Neural progenitor cell (in vitro differentiated cells): ENCODE measurements around the gene CACHD1. TPM values are rescaled to one million over a fixed set of nuclear protein-coding genes. Genes with fewer than 3 reads are reported as not detected.

Source experiments
- DNase-seq: peaks from one replicate; pipeline ENCODE4 v3.0.0-alpha.2; 2016; ENCODE audit warnings: low spot score
- H2AFZ ChIP-seq: fragments of 200-600 bp; sonication (generic); replicated peaks from 2 replicates; pipeline ENCODE4 v1.6.1; 2016; ENCODE audit warnings: antibody characterized with exemption
- H3F3A ChIP-seq: fragments of 200-600 bp; sonication (generic); 2 replicates; pipeline ENCODE4 v1.6.1; 2016; ENCODE audit warnings: antibody characterized with exemption, low read depth
- H3K27ac ChIP-seq: fragments of 200-600 bp; sonication (generic); 2 replicates; pipeline ENCODE4 v1.5.1; 2016; ENCODE audit warnings: mild to moderate bottlenecking
- H3K27me3 ChIP-seq: fragments of 200-600 bp; sonication (generic); 2 replicates; pipeline ENCODE4 v1.6.1; 2016; ENCODE audit warnings: mild to moderate bottlenecking, moderate library complexity
- H3K36me3 ChIP-seq: fragments of 200-600 bp; sonication (generic); 2 replicates; pipeline ENCODE4 v1.5.1; 2016
- H3K4me1 ChIP-seq: fragments of 200-600 bp; sonication (generic); 2 replicates; pipeline ENCODE4 v1.6.1; 2016; ENCODE audit warnings: mixed run types
- H3K4me2 ChIP-seq: fragments of 200-600 bp; sonication (generic); 2 replicates; pipeline ENCODE4 v1.6.1; 2016
- H3K4me3 ChIP-seq: fragments of 200-600 bp; sonication (generic); 2 replicates; pipeline ENCODE4 v1.5.1; 2016
- H3K79me2 ChIP-seq: fragments of 200-600 bp; sonication (generic); 2 replicates; pipeline ENCODE4 v1.6.1; 2016; ENCODE audit warnings: low read depth
- H3K9ac ChIP-seq: fragments of 200-600 bp; sonication (generic); 2 replicates; pipeline ENCODE4 v1.6.1; 2016
- H3K9me3 ChIP-seq: fragments of 200-600 bp; sonication (generic); 2 replicates; pipeline ENCODE4 v1.5.1; 2016; ENCODE audit warnings: low read depth
- H4K20me1 ChIP-seq: fragments of 200-600 bp; sonication (generic); 2 replicates; pipeline ENCODE4 v1.6.1; 2016; ENCODE audit warnings: low read depth
- H3K27ac Mint-ChIP-seq: 3 replicates; pipeline ENCODE4 v1.8.0; 2021; ENCODE audit warnings: mixed read lengths
- H3K27me3 Mint-ChIP-seq: 2 replicates; pipeline ENCODE4 v1.8.0; 2022; ENCODE audit warnings: low read depth, mild to moderate bottlenecking, inconsistent platforms, moderate library complexity, mixed read lengths; ENCODE audit not compliant: insufficient read depth
- H3K36me3 Mint-ChIP-seq: 3 replicates; pipeline ENCODE4 v1.8.0; 2021; ENCODE audit warnings: mixed read lengths
- H3K4me1 Mint-ChIP-seq: 3 replicates; pipeline ENCODE4 v1.8.0; 2021; ENCODE audit warnings: mixed read lengths
- H3K4me3 Mint-ChIP-seq: 3 replicates; pipeline ENCODE4 v1.8.0; 2021; ENCODE audit warnings: mild to moderate bottlenecking, moderate library complexity, mixed read lengths
- H3K9me3 Mint-ChIP-seq: 3 replicates; pipeline ENCODE4 v1.8.0; 2020; ENCODE audit warnings: mixed read lengths
- EZH2 ChIP-seq: fragments of 200-600 bp; sonication (generic); IDR thresholded peaks from 2 replicates; pipeline ENCODE4 v1.6.1; 2017; ENCODE audit warnings: antibody characterized with exemption, mild to moderate bottlenecking, moderate library complexity
- EZH2phosphoT487 ChIP-seq: fragments of 200-600 bp; sonication (generic); IDR thresholded peaks from 2 replicates; pipeline ENCODE4 v1.6.1; 2017; ENCODE audit warnings: antibody characterized with exemption
- total RNA-seq: library from RNA; depleted of rRNA; stranded (reverse); fragments of >200 nt; gene quantifications from 2 replicates; pipeline ENCODE4 v1.2.3, GENCODE V29; 2015; ENCODE audit warnings: low replicate concordance
- TF ChIP-seq, protein P1 (sequence below): fragments of 200-600 bp; sonication (generic); IDR thresholded peaks from 2 replicates; pipeline ENCODE4 v1.5.1; 2017; ENCODE audit warnings: antibody characterized with exemption, mild to moderate bottlenecking

Gene CACHD1
- total RNA-seq, 1 donor from 2014 or later: 61.0 TPM

DNA sequence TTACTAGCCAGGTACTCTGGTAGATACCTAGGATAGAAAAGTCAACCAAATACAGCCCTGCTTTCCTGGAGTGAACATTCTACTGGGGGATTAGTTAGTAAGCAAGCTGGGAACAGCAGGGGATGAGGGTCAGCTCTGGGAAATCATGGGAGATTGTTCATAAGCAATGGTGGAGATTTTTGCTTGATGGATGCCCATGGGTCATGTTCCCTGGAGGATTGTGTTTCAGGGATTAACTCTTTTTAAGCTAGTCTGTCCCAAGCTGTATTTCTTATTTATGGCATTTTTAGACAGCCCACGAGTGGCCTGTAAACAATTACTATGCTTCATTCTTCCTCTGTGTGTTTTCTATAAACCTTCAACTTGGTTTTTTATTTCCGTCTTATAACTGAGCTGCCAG, 18.9 kb downstream of the CACHD1 start:
- H3K4me2 ChIP-seq: peak overlapping the region; percentile 46
- Mint-ChIP-seq H3K36me3 (peaks cover 30% of the 10 kb centered on the region), H3K9me3 (peaks cover 16% of the 10 kb centered on the region), H3K4me3 (peak overlapping the region; percentile 65), H3K27ac (peak overlapping the region; percentile 46), H3K4me1 (peaks cover 72% of the 10 kb centered on the region), H3K27me3 (peaks cover 2% of the 10 kb centered on the region)
- H3K27ac ChIP-seq: peak overlapping the region; percentile 39
- H3K9ac ChIP-seq: no peak overlapping the region
- H4K20me1 ChIP-seq: peaks cover 50% of the 10 kb centered on the region
- DNase-seq: no peak
- H2AFZ ChIP-seq: no peak overlapping the region
- no peaks in the 10 kb centered on the region for H3K27me3 ChIP-seq
- peaks cover 86% of the 10 kb centered on the region for H3K79me2 ChIP-seq
- H3F3A ChIP-seq: peaks cover 67% of the 10 kb centered on the region
- H3K4me3 ChIP-seq: no peak overlapping the region
- no peaks in the 10 kb centered on the region for H3K9me3 ChIP-seq
- no peaks in the 10 kb centered on the region for H3K36me3 ChIP-seq
- peaks cover 58% of the 10 kb centered on the region for H3K4me1 ChIP-seq
- TF ChIP-seq EZH2phosphoT487 (no peak), EZH2 (no peak)
- TF ChIP-seq, protein P1, sequence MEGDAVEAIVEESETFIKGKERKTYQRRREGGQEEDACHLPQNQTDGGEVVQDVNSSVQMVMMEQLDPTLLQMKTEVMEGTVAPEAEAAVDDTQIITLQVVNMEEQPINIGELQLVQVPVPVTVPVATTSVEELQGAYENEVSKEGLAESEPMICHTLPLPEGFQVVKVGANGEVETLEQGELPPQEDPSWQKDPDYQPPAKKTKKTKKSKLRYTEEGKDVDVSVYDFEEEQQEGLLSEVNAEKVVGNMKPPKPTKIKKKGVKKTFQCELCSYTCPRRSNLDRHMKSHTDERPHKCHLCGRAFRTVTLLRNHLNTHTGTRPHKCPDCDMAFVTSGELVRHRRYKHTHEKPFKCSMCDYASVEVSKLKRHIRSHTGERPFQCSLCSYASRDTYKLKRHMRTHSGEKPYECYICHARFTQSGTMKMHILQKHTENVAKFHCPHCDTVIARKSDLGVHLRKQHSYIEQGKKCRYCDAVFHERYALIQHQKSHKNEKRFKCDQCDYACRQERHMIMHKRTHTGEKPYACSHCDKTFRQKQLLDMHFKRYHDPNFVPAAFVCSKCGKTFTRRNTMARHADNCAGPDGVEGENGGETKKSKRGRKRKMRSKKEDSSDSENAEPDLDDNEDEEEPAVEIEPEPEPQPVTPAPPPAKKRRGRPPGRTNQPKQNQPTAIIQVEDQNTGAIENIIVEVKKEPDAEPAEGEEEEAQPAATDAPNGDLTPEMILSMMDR: no peak

DNA sequence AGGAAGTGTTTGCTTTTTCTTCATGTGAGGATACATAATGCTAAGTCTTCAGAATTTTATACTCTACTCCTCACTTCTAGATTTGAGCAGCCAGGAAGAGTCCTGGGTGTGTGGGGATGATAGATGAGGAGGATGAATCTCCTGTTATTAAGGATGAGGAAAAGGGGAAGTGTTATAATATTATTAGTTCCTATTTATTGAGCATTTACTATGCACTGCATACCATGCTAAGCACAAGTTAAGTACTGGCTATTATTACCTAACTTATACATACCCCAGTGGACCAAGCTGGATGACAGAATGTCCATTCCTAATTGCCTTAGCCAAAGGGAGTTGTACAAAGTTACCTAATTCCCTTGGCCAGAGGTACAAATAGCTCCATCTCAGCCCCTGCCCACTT, 19.8 kb downstream of the CACHD1 start:
- H3K27ac ChIP-seq: no peak overlapping the region
- H3K4me1 ChIP-seq: peaks cover 64% of the 10 kb centered on the region
- H3K36me3 ChIP-seq: no peaks in the 10 kb centered on the region
- H2AFZ ChIP-seq: no peak overlapping the region
- TF ChIP-seq, protein P1: no peak
- TF ChIP-seq EZH2 (no peak), EZH2phosphoT487 (no peak)
- peak overlapping the region; percentile 46 for H3K4me2 ChIP-seq
- H3K36me3 Mint-ChIP-seq: peaks cover 22% of the 10 kb centered on the region
- H3K27me3 Mint-ChIP-seq: peaks cover 2% of the 10 kb centered on the region
- no peak overlapping the region for H3K4me3 ChIP-seq
- H3K4me1 Mint-ChIP-seq: peaks cover 73% of the 10 kb centered on the region
- peaks cover 74% of the 10 kb centered on the region for H3F3A ChIP-seq
- H4K20me1 ChIP-seq: peaks cover 55% of the 10 kb centered on the region
- peak overlapping the region; percentile 46 for H3K27ac Mint-ChIP-seq
- peaks cover 83% of the 10 kb centered on the region for H3K79me2 ChIP-seq
- peaks cover 7% of the 10 kb centered on the region for H3K9me3 Mint-ChIP-seq
- no peak overlapping the region for H3K4me3 Mint-ChIP-seq
- H3K9me3 ChIP-seq: no peaks in the 10 kb centered on the region
- no peak for DNase-seq
- H3K9ac ChIP-seq: no peak overlapping the region
- H3K27me3 ChIP-seq: peaks cover 4% of the 10 kb centered on the region

GRCh38 chr1:64490213-64490818, 20.4 kb downstream of the CACHD1 start:
- Histone ChIP-seq H3K4me2 (peak overlapping the region; percentile 5), H3K4me1 (peaks cover 70% of the 10 kb centered on the region), H3K9ac (no peak overlapping the region), H3K4me3 (no peak overlapping the region), H3K36me3 (no peaks in the 10 kb centered on the region), H3F3A (peaks cover 77% of the 10 kb centered on the region), H3K9me3 (no peaks in the 10 kb centered on the region), H3K27me3 (peaks cover 10% of the 10 kb centered on the region), H2AFZ (no peak overlapping the region), H3K79me2 (peaks cover 83% of the 10 kb centered on the region), H3K27ac (no peak overlapping the region), H4K20me1 (peaks cover 58% of the 10 kb centered on the region)
- H3K9me3 Mint-ChIP-seq: peaks cover 2% of the 10 kb centered on the region
- peaks cover 74% of the 10 kb centered on the region for H3K4me1 Mint-ChIP-seq
- TF ChIP-seq EZH2phosphoT487: no peak
- no peak for DNase-seq
- H3K36me3 Mint-ChIP-seq: peaks cover 16% of the 10 kb centered on the region
- H3K27me3 Mint-ChIP-seq: peaks cover 2% of the 10 kb centered on the region
- H3K27ac Mint-ChIP-seq: peak overlapping the region; percentile 42
- H3K4me3 Mint-ChIP-seq: no peak overlapping the region

- Histone ChIP-seq H3K9me3 (no peaks in the 10 kb centered on the region), H4K20me1 (peaks cover 65% of the 10 kb centered on the region), H3K79me2 (peaks cover 83% of the 10 kb centered on the region), H3K27ac (peak overlapping the region; percentile 85), H3K4me2 (peak overlapping the region; percentile 61), H3K36me3 (no peaks in the 10 kb centered on the region), H3K4me1 (peaks cover 80% of the 10 kb centered on the region), H3K9ac (no peak overlapping the region), H3F3A (peaks cover 84% of the 10 kb centered on the region), H3K4me3 (no peak overlapping the region), H2AFZ (no peak overlapping the region), H3K27me3 (peaks cover 20% of the 10 kb centered on the region)
- Mint-ChIP-seq H3K4me3 (peak overlapping the region; percentile 31), H3K36me3 (peaks cover 6% of the 10 kb centered on the region), H3K9me3 (no peaks in the 10 kb centered on the region), H3K27ac (peak overlapping the region; percentile 98), H3K27me3 (peaks cover 2% of the 10 kb centered on the region), H3K4me1 (peaks cover 88% of the 10 kb centered on the region)
- DNase-seq: peak; percentile 42
- TF ChIP-seq EZH2: no peak
- no peak for TF ChIP-seq EZH2phosphoT487
- TF ChIP-seq, protein P1: no peak
These were observed 22.5 kb downstream of the CACHD1 start for GRCh38 chr1:64492424-64492823.
